Muscle of back (tissue), 10 donors: ENCODE data around the gene RABEPK. TPM values are rescaled to one million over a fixed set of nuclear protein-coding genes. Genes with fewer than 3 reads are reported as not detected.

Experiments used
- polyA plus RNA-seq, 10 donors: library from polyadenylated mRNA; unstranded; fragments of 120-200 nt; gene quantifications; one replicate each; pipeline ENCODE4 v1.2.1, GENCODE V29; 2013; ENCODE audit not compliant: insufficient read length in 10 of 10

Gene RABEPK
- polyA plus RNA-seq, 10 donors, result 14.4 to 23.6 (median 16.8) TPM

Other genes with a start within 250 kb of the RABEPK start
- 10 to 100 TPM in 4 of 10 donors, 1 to 10 TPM in 6; 5.4 to 12.0 (median 8.9) TPM for gene SCAI, start 57.0 kb upstream of the RABEPK start, polyA plus RNA-seq
- gene PPP6C, start 10.7 kb upstream of the RABEPK start, polyA plus RNA-seq, result 10 to 100 TPM; 29.5 to 51.0 (median 37.9) TPM
- 100 to 1,000 TPM; 163 to 253 (median 187) TPM for gene HSPA5, start 40.8 kb downstream of the RABEPK start, polyA plus RNA-seq
- gene GAPVD1, start 61.3 kb downstream of the RABEPK start, polyA plus RNA-seq, result 10 to 100 TPM; 15.9 to 28.5 (median 20.7) TPM